Measurements from ENCODE around the gene PRMT5.

PRMT5 gene

GRCh38 chr14:22872833-22873520 is 56.2 kb downstream of the PRMT5 start:
- DNase-seq, result no peak

GRCh38 chr14:22872033-22872832 is 56.9 kb downstream of the PRMT5 start:
- peak; percentile 99 for DNase-seq

- peak; percentile 100 for DNase-seq
Measured at GRCh38 chr14:22871224-22872032, 57.7 kb downstream of the PRMT5 start, which contains the start of gene LRP10. LRP10 (plus strand) TSS chr14:22871740; CDS start chr14:22872304, 564 bp downstream.

- DNase-seq, result no peak
Measured at GRCh38 chr14:22870811-22871223, 58.4 kb downstream of the PRMT5 start.

Data from NCI-H2029 (cell line).